ENCODE results near the gene DYRK3.
A peak's percentile ranks its signal among the peaks of the same experiment; 100 is the strongest.

Gene DYRK3

GRCh38 chr1:206666954-206667665 lies 31.8 kb downstream of the DYRK3 start:
- FAIRE-seq = no peak
- TF ChIP-seq TAF1 (IDR thresholded peaks at IDR 0.05; ENCODE audit: low read depth, low read length) (no peak), PAX5 (IDR thresholded peaks at IDR 0.05; ENCODE audit: insufficient read depth, low read length, severe bottlenecking) (no peak), POU2F2 (IDR thresholded peaks at IDR 0.05; ENCODE audit: low read depth, low read length) (no peak), POLR2AphosphoS5 (IDR thresholded peaks at IDR 0.05; ENCODE audit: low read depth, low read length) (no peak), SPI1 (IDR thresholded peaks at IDR 0.05; ENCODE audit: low read depth, low read length) (no peak), POLR2A (IDR thresholded peaks at IDR 0.05; ENCODE audit: low read depth, low read length) (no peak)
- no peak for DNase-seq (ENCODE audit: insufficient read length, low spot score)

- TF ChIP-seq POLR2AphosphoS5 (IDR thresholded peaks at IDR 0.05; ENCODE audit: low read depth, low read length) (no peak), SPI1 (IDR thresholded peaks at IDR 0.05; ENCODE audit: low read depth, low read length) (no peak), TAF1 (IDR thresholded peaks at IDR 0.05; ENCODE audit: low read depth, low read length) (no peak), POLR2A (IDR thresholded peaks at IDR 0.05; ENCODE audit: low read depth, low read length) (no peak), POU2F2 (IDR thresholded peaks at IDR 0.05; ENCODE audit: low read depth, low read length) (no peak), PAX5 (IDR thresholded peaks at IDR 0.05; ENCODE audit: insufficient read depth, low read length, severe bottlenecking) (no peak)
- no peak for FAIRE-seq
- no peak for DNase-seq (ENCODE audit: insufficient read length, low spot score)
These were observed 33.0 kb downstream of the DYRK3 start for GRCh38 chr1:206668351-206668750.

GRCh38 chr1:206668874-206669410 lies 33.6 kb downstream of the DYRK3 start:
- TF ChIP-seq SPI1 (IDR thresholded peaks at IDR 0.05; ENCODE audit: low read depth, low read length) (no peak), POLR2A (IDR thresholded peaks at IDR 0.05; ENCODE audit: low read depth, low read length) (no peak), TAF1 (IDR thresholded peaks at IDR 0.05; ENCODE audit: low read depth, low read length) (no peak), POU2F2 (IDR thresholded peaks at IDR 0.05; ENCODE audit: low read depth, low read length) (no peak), PAX5 (IDR thresholded peaks at IDR 0.05; ENCODE audit: insufficient read depth, low read length, severe bottlenecking) (no peak), POLR2AphosphoS5 (IDR thresholded peaks at IDR 0.05; ENCODE audit: low read depth, low read length) (no peak)
- FAIRE-seq = no peak
- DNase-seq (ENCODE audit: insufficient read length, low spot score) = no peak

GRCh38 chr1:206672011-206672688 lies 36.8 kb downstream of the DYRK3 start:
- no peak for DNase-seq (ENCODE audit: insufficient read length, low spot score)
- TF ChIP-seq POLR2A (IDR thresholded peaks at IDR 0.05; ENCODE audit: low read depth, low read length) (no peak), PAX5 (IDR thresholded peaks at IDR 0.05; ENCODE audit: insufficient read depth, low read length, severe bottlenecking) (no peak), POU2F2 (IDR thresholded peaks at IDR 0.05; ENCODE audit: low read depth, low read length) (no peak), SPI1 (IDR thresholded peaks at IDR 0.05; ENCODE audit: low read depth, low read length) (no peak), POLR2AphosphoS5 (IDR thresholded peaks at IDR 0.05; ENCODE audit: low read depth, low read length) (no peak), TAF1 (IDR thresholded peaks at IDR 0.05; ENCODE audit: low read depth, low read length) (no peak)
- FAIRE-seq = no peak

GRCh38 chr1:206672844-206673758 lies 37.8 kb downstream of the DYRK3 start:
- FAIRE-seq (no peak), DNase-seq (ENCODE audit: insufficient read length, low spot score) (no peak)
- TF ChIP-seq POU2F2 (IDR thresholded peaks at IDR 0.05; ENCODE audit: low read depth, low read length) (no peak), POLR2AphosphoS5 (IDR thresholded peaks at IDR 0.05; ENCODE audit: low read depth, low read length) (no peak), SPI1 (IDR thresholded peaks at IDR 0.05; ENCODE audit: low read depth, low read length) (peak; percentile 97), TAF1 (IDR thresholded peaks at IDR 0.05; ENCODE audit: low read depth, low read length) (no peak), POLR2A (IDR thresholded peaks at IDR 0.05; ENCODE audit: low read depth, low read length) (no peak), PAX5 (IDR thresholded peaks at IDR 0.05; ENCODE audit: insufficient read depth, low read length, severe bottlenecking) (no peak)

- TF ChIP-seq POLR2AphosphoS5 (IDR thresholded peaks at IDR 0.05; ENCODE audit: low read depth, low read length) (no peak), POU2F2 (IDR thresholded peaks at IDR 0.05; ENCODE audit: low read depth, low read length) (no peak), TAF1 (IDR thresholded peaks at IDR 0.05; ENCODE audit: low read depth, low read length) (no peak), PAX5 (IDR thresholded peaks at IDR 0.05; ENCODE audit: insufficient read depth, low read length, severe bottlenecking) (no peak), POLR2A (IDR thresholded peaks at IDR 0.05; ENCODE audit: low read depth, low read length) (no peak), SPI1 (IDR thresholded peaks at IDR 0.05; ENCODE audit: low read depth, low read length) (no peak)
- DNase-seq (ENCODE audit: insufficient read length, low spot score) (no peak), FAIRE-seq (no peak)
These were observed 38.9 kb downstream of the DYRK3 start for GRCh38 chr1:206674236-206674635.

GRCh38 chr1:206674745-206675175 lies 39.4 kb downstream of the DYRK3 start:
- DNase-seq (ENCODE audit: insufficient read length, low spot score) = no peak
- TF ChIP-seq POLR2AphosphoS5 (IDR thresholded peaks at IDR 0.05; ENCODE audit: low read depth, low read length) (no peak), POU2F2 (IDR thresholded peaks at IDR 0.05; ENCODE audit: low read depth, low read length) (no peak), TAF1 (IDR thresholded peaks at IDR 0.05; ENCODE audit: low read depth, low read length) (no peak), POLR2A (IDR thresholded peaks at IDR 0.05; ENCODE audit: low read depth, low read length) (no peak), SPI1 (IDR thresholded peaks at IDR 0.05; ENCODE audit: low read depth, low read length) (no peak), PAX5 (IDR thresholded peaks at IDR 0.05; ENCODE audit: insufficient read depth, low read length, severe bottlenecking) (no peak)
- no peak for FAIRE-seq

- FAIRE-seq (no peak), DNase-seq (ENCODE audit: insufficient read length, low spot score) (no peak)
These were observed 41.2 kb downstream of the DYRK3 start for GRCh38 chr1:206676499-206676898.

More at GRCh38 chr1:206676499-206676898, 41.2 kb downstream of the DYRK3 start:
- TF ChIP-seq POLR2A (IDR thresholded peaks at IDR 0.05; ENCODE audit: low read depth, low read length) (no peak), SPI1 (IDR thresholded peaks at IDR 0.05; ENCODE audit: low read depth, low read length) (peak; percentile 18; the same call in 1 of the 2 replicates)
